HepG2 (cell line): ENCODE results near the gene FBXW4.

Source experiments
- BRCA1 ChIP-seq: sonication (generic); formaldehyde crosslinking; IDR thresholded peaks from 2 replicates; pipeline ENCODE4 v1.4.0; 2020; ENCODE audit warnings: missing genetic modification reagents
- CTCF ChIP-seq: sonication (generic); formaldehyde crosslinking; IDR thresholded peaks from 2 replicates; pipeline ENCODE4 v1.5.0; 2020; ENCODE audit warnings: mild to moderate bottlenecking, missing genetic modification reagents, moderate library complexity
- NFYB ChIP-seq: sonication (generic); formaldehyde crosslinking; IDR thresholded peaks from 2 replicates; pipeline ENCODE4 v1.4.0; 2020; ENCODE audit warnings: missing genetic modification reagents
- PTBP1 ChIP-seq: fragments of 200-400 bp; formaldehyde crosslinking; IDR thresholded peaks from 2 replicates; pipeline ENCODE4 v1.6.1; 2018; ENCODE audit warnings: low read length, low read depth; ENCODE audit not compliant: poor library complexity, severe bottlenecking
- SP1 ChIP-seq, 2 experiments: fragments of 450-650 bp in 1 of 2; sonication (generic) in 1 of 2; formaldehyde crosslinking in 1 of 2; IDR thresholded peaks; 2 replicates each; pipeline versions ENCODE4 v1.4.0 to v1.6.1; 2016 to 2020; ENCODE audit warnings: missing genetic modification reagents in 1 of 2
- SUZ12 ChIP-seq: fragments of 150-350 bp; IDR thresholded peaks from 2 replicates; pipeline ENCODE4 v1.6.1; 2014; ENCODE audit warnings: low read depth, low read length
- ZNF121 ChIP-seq: sonication (generic); formaldehyde crosslinking; IDR thresholded peaks from 2 replicates; pipeline ENCODE4 v1.5.0; 2020; ENCODE audit warnings: mild to moderate bottlenecking, missing genetic modification reagents
- ZNF274 ChIP-seq: sonication (generic); formaldehyde crosslinking; IDR thresholded peaks from 2 replicates; pipeline ENCODE4 v1.5.1; 2020; ENCODE audit warnings: mild to moderate bottlenecking, missing genetic modification reagents

DNA sequence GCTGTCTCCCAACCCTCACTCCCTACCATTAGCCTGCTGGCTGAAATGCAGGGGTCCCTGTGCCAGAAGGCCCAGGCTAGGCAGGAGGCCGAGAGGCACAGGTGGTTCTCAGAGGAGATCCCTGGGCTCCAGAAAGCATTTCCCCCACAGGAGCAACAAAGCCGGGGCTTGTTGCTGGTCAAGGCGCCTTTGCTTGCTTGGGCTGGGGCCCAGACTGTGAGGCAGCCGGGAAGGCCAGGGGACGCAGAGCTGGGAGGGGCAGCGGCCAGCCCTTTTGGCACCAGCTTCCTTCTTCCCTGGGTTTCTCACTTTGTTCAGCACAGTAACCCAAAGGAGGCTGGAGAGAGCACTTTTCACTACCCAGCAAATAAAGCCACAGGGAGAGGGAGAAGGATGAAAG lies 48.6 kb downstream of the FBXW4 start:
- TF ChIP-seq NFYB (CRISPR knock-in tag) = no peak
- no peak for TF ChIP-seq BRCA1 (CRISPR knock-in tag)
- no peak for TF ChIP-seq CTCF
- TF ChIP-seq ZNF274 (CRISPR knock-in tag) = no peak
- TF ChIP-seq PTBP1 = no peak
- TF ChIP-seq SUZ12 = no peak
- no peak for TF ChIP-seq ZNF121
- no peak for TF ChIP-seq SP1 (IDR thresholded peaks at IDR 0.05)
- no peak for TF ChIP-seq SP1 (CRISPR knock-in tag; IDR thresholded peaks at IDR 0.05)
